Measurements from ENCODE around the gene SMCHD1. TPM values are rescaled to one million over a fixed set of nuclear protein-coding genes. Genes with fewer than 3 reads are reported as not detected.

Gene SMCHD1
- total RNA-seq = 47.7 and 71.2 TPM in 2 replicates

DNA sequence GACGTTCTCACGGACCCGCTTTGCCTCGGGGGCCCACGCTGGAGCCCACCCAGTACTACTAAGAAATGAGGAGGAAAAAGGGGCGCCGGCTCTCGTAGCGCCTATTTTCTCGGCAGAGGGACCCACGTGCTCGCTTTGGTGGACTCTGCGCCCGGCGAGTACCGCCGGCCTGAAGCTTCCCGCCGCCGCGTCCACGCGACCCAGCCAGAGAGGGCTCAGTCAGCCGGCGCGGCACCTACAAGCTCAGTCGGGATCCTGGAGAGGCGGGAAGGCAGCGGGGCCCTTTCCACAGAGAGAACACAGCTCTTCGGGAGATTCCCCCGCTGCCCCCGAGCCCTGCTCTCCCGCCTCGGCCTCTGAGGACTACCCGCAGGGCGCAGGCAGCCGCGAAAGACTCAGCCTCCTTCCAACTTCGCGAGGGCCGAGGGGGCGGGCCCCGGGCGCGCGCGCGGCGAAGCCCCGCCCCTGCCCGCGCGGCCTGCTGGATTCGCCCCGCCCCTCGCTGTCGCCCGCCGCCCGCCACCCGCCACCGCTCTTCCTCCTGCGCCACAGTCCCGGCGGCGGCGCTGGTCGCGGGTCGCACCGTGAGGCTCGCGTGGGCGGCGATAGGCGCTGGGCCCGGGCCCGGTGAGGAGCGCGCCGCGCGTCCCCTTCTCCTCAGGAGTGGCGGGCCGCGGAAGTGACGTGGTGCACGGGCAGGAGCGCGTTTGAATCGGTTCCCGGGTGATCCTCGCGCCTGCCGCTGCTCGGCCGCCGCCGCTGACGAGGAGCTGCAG lies at the start of gene SMCHD1:
Gene SMCHD1, plus strand, starts transcription at position 549 of the 776 bp plus-strand sequence. CDS start 350 bp downstream, outside the sequence.

DNA sequence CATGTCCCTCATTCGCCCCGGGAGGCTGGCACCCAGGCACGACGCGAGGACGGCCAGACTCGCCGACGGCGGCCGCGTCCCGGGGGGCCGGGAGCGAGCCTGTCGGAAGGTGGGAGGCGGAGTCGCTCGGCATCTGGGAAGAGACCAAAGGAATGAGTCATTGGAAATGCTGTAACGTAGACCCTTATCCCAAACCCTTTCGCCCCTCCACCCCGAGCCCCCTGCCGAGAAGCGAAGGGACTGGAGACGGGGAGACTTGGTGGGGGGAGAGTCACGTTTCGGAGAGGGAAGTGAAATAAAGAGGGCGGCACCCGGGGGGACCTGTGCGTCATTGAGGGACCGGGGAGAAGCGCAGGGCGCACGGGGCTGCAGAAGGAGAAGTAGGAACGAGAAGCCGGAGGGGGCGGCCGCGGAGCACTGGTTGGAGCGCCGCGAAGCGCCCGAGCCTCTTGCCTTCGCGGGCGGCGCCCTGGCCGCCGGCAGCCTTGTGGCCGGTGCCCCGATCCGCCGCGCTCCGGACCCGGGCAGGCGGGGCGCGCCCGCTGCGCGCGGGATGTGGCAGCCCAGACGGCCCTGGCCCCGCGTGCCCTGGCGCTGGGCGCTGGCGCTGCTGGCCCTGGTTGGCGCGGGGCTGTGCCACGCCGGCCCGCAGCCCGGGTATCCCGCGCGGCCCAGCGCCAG lies 191.2 kb downstream of the SMCHD1 start, which contains the start of gene EMILIN2:
Gene EMILIN2, plus strand, starts transcription at position 371 of the 681 bp plus-strand sequence. Its CDS starts 183 bp downstream, at position 554.

Other genes with a start within 250 kb of the SMCHD1 start
- 5.7 and 8.5 TPM in 2 replicates for gene METTL4, start 84.2 kb upstream of the SMCHD1 start, total RNA-seq
- gene NDC80, start 84.2 kb upstream of the SMCHD1 start, total RNA-seq = 2.4 and 6.8 TPM in 2 replicates
- 3.4 and 7.6 TPM in 2 replicates for gene EMILIN2, start 191.3 kb downstream of the SMCHD1 start, total RNA-seq

Data from smooth muscle cell of the pulmonary artery (primary cell).